T47D (cell line): ENCODE results near the gene PID1.
"Not testable (repeated sequence)": the region's sequence is repeated elsewhere in the genome, so short reads cannot be mapped to it uniquely, and the experiment has no call there.

Source experiments
- DNase-seq, 2 experiments: peaks; one replicate each; pipeline versions ENCODE4 v3.0.0 to v3.0.0-alpha.2; 2011 to 2012; ENCODE audit warnings: low read depth in 1 of 2, low spot score in 1 of 2
- JUND ChIP-seq: IDR thresholded peaks from 2 replicates; pipeline ENCODE4 v1.6.1; 2012; ENCODE audit warnings: low read depth
- in situ Hi-C: cut with HindIII; loops from 2 replicates; pipeline ENCODE4 v1.10.0; 2016; ENCODE audit warnings: low sequenced_read_pairs, low pct_unique_long_range_greater_than_20kb

PID1 gene

DNA sequence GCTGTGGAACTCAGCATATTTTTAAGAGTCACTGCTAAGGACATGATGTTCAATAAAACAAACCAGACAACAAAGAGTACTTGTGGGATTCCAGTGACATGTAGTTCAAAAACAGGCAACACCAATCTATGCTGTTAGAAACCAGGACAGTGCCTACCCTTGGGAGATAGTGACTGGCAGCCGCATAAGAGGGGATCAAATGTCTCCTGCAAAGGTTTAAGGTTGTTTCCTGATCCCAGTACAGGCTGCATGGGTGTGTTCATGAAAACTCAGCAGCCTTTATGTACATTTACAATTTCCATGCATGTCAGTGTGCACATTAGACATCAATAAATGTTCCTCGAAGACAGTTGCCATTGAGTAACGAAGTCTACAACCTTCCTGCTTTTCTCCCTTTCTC is 183.8 kb downstream of the PID1 start:
- no peak for DNase-seq
- no peak for TF ChIP-seq JUND
- in situ Hi-C loops: no loop called here

DNA sequence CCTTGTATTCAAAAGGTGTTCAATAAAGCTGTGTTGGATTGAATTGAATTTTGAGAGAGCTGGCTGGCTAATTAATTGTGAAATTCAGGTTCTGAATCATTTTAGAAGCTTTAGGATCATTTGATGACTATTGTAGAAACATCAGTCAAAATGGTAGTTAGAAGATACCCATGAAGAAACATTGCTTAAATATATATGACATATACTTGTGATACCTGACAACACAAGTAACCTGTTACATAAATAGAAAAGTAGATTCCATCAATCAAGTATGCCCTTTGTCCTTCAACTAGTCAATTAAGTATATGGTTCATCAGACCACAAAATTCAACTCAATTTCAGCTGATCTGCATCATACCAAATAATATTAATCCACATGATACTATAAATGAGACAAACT is 185.6 kb downstream of the PID1 start:
- in situ Hi-C loops: no loop called here
- DNase-seq: no peak
- TF ChIP-seq JUND: no peak

DNA sequence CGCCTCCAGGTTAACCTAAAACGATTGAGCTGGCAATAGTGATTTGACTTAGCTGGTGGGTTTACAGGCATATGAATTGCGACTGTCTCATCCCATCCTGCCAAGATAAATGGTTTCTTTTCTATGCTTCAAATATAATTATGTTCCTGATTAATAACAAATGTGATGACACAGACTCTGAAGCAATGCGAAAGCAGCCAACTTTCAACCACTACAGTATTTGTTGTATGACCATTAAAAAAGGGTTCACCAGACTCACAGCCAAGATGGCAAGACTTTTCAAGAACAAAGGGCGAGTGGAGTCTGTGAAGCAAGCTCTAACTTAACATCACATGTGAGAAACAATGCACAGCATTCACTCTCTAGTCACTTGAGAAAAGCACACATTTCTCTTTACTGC is 186.6 kb downstream of the PID1 start:
- DNase-seq: no peak
- in situ Hi-C loops: no loop called here
- TF ChIP-seq JUND: no peak

DNA sequence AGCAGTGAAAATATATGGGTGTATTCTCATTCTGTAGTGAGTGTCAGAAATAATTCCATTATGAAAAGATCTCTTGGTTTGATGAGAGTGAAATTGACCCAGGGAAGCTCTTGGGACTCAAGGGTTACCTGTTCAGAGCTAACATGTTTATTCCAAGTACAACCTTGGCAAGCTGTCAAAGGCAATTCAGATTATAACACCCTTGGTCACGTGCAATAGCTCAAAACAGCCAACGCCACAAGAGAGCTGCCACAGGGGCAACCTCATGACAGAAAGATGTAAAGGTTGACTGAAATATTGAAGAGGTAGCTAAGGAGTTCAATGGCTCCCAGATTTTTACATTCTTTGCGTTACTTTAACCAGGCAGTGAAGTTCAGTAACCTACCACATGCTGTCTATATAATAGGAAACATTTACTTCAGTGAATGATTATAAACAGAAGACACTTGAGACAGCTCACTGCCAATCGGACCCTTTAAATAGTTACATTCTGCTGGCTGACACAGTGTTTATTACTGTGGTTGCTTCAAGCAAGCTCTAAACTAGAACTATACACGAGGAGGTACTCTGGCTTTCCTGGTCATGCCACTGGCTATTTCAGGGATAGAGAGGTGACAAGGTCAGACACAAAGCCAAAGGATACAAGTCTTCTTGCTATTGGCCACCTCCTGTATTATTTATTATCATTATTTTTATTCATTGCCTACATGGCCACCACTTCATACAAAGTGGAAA is 187.3 kb downstream of the PID1 start:
- in situ Hi-C loops: no loop called here
- TF ChIP-seq JUND: no peak
- DNase-seq: no peak

DNA sequence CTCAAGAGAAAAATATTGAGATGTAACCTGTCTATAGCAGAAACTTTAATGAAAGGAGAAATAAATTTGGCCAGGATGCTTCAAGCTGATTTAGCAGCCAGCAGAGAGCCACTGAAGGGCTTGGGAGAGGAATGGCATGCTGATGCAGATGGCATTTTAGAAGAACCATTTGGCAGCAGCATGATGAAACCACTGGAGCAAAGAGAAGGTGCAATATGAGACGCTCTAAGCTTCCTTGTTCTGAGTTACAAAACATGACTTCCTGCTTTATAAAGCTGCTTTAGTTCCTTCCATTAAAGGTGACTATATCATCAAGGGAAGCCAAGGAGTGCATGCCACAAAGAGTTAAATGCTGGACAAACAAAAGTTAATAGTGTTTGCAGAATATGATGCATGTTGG is 189.7 kb downstream of the PID1 start:
- DNase-seq: no peak
- in situ Hi-C loops: no loop called here
- TF ChIP-seq JUND: no peak

DNA sequence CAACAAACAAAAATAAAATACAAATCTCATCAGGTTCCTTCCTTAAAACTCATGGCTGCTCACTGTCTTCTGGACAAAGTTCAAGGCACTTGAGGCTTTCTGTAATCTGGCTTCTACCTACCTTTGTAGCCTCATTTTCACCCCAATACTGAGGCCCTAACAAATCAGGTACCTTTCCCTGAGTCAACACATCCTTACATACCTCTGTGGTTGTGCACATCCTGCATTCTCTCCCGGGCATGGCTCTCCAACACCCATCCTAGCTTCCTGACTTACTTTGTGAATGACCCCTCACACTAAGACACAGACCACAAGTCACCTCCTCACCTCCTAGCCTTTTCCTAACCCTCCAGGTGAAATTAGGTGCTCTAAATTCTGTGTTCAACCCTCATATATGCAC is 190.9 kb downstream of the PID1 start:
- in situ Hi-C loops: no loop called here
- no peak for DNase-seq
- TF ChIP-seq JUND: no peak

DNA sequence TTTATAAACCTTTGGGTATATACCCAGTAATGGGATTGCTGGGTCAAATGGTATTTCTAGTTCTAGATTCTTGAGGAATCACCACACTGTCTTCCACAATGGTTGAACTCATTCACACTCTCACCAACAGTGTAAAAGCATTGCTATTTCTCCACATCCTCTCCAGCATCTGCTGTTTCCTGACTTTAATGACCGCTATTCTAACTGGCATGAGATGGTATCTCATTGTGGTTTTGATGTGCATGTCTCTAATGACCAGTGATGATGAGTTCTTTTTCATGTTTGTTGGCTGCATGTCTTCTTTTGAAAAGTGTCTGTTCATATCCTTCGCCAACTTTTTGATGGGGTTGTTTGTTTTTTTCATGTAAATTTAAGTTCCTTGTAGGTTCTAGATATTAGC is 194.2 kb downstream of the PID1 start:
- DNase-seq, in situ Hi-C loops: not testable (repeated sequence)

DNA sequence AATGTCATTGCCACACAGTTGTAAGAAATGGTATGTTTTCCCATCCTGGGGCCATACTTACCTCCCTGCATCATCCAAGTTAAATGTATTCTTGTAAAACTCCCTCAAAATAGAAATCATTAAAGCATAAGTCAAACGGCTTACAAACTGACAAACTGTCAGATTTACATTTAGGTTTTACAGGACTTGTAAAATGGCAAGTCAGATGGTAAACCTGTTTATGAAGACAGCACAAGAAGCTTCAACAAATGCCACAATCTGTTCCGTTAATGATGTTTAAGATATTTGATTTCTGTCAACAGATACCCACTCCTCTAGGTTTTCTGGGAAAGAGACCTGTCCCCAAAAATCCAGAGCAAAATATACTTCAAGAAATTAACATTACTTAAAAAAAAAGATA is 197.2 kb downstream of the PID1 start:
- no peak for TF ChIP-seq JUND
- no peak for DNase-seq
- in situ Hi-C loops: no loop called here

DNA sequence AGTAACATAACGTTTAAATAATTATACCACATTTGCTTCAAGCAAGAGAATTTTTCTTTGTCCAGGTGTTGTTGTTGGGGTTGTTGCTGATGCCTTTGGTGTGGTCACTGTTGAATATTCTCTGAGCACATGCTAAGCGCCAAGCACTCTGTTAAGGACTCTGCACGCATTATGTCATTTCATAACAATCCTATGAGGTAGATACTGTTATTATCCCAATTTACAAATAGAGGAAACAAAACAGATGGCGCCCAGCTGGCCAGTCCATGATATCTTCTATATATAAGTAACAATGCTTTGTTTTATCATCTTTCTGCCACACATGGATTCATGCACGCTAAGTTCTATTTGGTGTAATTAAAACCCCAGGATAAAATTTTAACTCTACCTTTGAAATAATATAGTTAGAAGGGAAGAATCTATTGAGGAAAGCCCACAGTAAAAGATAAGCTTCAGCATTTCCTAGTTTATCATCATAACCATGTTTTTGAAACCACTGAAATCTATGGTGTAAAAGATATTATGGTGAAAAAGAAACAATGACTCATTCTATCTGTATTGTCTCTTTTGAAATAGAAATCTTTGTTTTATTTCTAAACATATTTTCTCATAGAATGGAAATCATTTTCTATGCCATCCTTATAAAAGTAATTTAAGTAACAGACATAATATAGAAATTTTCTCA is 199.7 kb downstream of the PID1 start:
- DNase-seq: no peak
- TF ChIP-seq JUND: no peak
- in situ Hi-C loops: no loop called here

DNA sequence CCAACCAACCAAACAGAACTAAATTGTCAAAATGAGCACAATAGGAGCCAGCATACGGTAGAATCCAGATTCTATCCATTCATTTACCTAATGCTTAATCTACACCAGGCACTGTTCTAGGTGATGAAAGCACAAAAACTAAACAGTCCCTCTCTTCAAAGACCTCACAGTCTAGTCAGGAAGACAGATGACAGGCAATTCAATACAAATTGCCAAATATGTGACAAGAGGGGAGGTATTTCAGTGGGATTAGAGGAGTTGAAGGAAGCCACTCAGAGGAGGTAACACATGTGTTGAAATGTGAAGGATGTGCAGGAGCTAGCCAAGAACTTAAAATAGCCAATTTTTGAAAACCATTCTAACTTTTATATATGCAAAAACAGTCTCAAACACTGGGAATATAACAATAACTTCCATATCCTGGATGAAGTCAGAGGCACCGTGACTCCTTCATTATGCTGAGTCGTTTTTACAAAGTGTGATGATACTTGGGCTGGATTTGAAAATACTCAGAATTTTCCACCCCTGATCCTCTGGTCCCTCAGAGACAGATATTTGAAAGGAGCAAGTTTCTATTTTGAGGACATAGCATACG is 204.9 kb downstream of the PID1 start:
- in situ Hi-C loops: no loop called here
- DNase-seq: no peak
- TF ChIP-seq JUND: no peak

DNA sequence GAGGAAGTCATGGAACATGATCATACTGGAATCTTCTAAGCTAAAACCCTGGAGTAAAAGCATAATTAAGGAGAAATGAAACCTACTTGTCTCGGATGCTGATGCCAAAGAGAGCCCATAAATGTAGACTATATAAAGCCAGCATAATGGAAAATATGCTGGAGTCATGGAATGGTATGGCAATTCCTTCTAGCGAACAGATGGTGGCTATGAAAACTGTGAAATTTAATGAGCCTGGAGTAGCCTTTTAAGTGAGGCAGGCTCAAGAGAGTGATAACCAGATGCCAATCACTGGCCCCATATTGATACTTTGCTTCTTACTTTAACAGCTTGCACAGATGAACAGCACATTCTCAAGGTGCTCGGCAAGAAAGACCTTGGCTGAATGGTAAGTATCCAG is 206.3 kb downstream of the PID1 start:
- TF ChIP-seq JUND: no peak
- DNase-seq: no peak
- in situ Hi-C loops: no loop called here

DNA sequence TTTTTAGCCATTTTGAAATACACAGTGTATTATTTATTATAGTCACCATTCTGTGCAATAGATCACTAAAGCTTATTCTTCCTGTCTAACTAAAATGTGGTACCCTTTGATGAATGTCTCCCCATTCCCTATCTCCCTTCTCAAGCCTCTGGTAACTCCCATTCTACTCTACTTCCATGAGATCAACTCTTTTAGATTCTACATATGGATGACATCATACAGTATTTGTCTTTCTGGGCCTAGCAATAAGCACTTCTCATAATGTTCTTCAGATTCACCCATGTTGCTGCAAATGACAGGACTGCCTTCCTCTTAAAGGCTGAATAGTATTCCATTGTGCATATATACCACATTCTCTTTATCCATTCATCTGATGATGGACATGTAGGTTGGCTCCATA is 210.9 kb downstream of the PID1 start:
- no peak for DNase-seq
- in situ Hi-C loops: no loop called here
- no peak for TF ChIP-seq JUND

DNA sequence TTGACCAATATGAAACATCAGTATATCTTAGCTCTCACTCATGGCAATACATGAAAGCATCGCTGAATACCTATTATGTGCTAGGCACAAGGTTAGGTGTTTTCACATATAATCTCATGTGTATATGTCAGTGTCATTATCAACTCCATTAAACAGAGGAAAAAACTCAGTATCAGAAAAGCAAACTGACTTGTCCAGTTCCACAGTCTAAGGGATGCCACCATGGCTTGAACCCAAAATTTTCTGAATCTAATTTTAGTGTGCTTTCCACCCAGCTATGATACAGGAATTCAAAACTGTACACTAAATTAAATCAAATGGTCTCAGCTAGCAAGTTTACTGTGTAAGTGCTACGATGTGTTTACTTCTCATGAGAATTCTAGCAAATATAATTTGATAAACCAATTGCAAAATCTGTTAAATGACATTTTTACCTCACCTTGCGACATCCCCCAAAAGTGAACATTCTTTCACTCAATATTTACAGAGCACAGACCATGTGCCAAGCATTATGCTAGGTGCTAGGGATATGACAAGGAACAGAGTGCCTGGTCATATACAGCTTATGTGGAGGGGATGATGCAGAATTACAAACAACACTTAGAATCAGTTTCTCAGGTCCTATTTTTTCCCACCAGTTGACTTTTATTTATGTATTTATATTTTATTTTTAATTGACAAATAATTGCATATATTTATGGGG is 211.6 kb downstream of the PID1 start:
- TF ChIP-seq JUND: no peak
- in situ Hi-C loops: no loop called here
- no peak for DNase-seq
